Activated T-helper 1 cell treated with anti-CD3 and anti-CD28 coated beads, Interleukin-12 subunit alpha, Interleukin-12 subunit beta, Interleukin-2, Interleukin-4 antibody, amounts not matched to agents 30 ng/mL and 10 ng/mL and 1 ng/mL, durations not matched to agents 14 hours and 24 hours and 36 hours (primary cell): Measurements from ENCODE around the gene TMEM151A. TPM values are rescaled to one million over a fixed set of nuclear protein-coding genes. Genes with fewer than 3 reads are reported as not detected.

ENCODE experiments used
- DNase-seq: peaks from one replicate; pipeline ENCODE4 v3.0.0; 2021; ENCODE audit warnings: low spot score
- H3K27ac Mint-ChIP-seq: one replicate; pipeline ENCODE4 v1.8.0; 2021; ENCODE audit warnings: mild to moderate bottlenecking, mixed read lengths
- H3K27me3 Mint-ChIP-seq: one replicate; pipeline ENCODE4 v1.8.0; 2022; ENCODE audit warnings: mild to moderate bottlenecking, moderate library complexity, mixed read lengths; ENCODE audit not compliant: insufficient read depth
- H3K36me3 Mint-ChIP-seq: one replicate; pipeline ENCODE4 v1.8.0; 2021; ENCODE audit warnings: low read depth, mixed read lengths
- H3K4me1 Mint-ChIP-seq: one replicate; pipeline ENCODE4 v1.8.0; 2021; ENCODE audit warnings: low read depth, mixed read lengths
- H3K4me3 Mint-ChIP-seq: one replicate; pipeline ENCODE4 v1.8.0; 2021; ENCODE audit warnings: mild to moderate bottlenecking, moderate library complexity, mixed read lengths
- H3K9me3 Mint-ChIP-seq: one replicate; pipeline ENCODE4 v1.8.0; 2021; ENCODE audit warnings: mixed read lengths
- intact Hi-C: fragments of 100-400 bp; cut with micrococcal nuclease; formaldehyde crosslinking; loops from one replicate; pipeline ENCODE4 v1.15.1; 2024
- total RNA-seq: library from RNA; stranded (reverse); gene quantifications from 2 replicates; pipeline ENCODE4 v1.2.3, GENCODE V29; 2022

The TMEM151A gene
- total RNA-seq, 1 donor from 2014 or later: not detected

DNA sequence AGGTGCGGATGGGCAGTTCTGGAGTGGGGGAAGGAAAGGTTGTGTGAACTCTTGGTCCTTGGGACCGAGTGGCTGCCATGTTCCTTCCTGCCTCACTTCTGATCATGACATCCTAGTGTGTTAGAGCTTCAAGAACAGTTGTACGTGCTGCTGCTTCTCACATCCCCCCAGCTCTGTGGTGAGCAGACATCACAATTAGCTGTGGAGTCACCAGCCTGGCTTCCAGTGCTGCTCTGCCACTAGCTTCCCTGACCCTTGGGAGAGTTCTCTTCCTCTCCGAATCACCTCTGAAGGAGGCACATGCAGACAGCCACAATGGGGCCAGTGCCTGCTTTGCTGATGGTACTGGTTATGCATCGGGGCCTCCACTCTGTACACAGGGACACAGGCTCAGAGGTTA lies 29.5 kb upstream of the TMEM151A start:
- Mint-ChIP-seq H3K4me1 (peaks cover 18% of the 10 kb centered on the region), H3K36me3 (peaks cover 36% of the 10 kb centered on the region), H3K4me3 (no peak overlapping the region), H3K9me3 (no peaks in the 10 kb centered on the region), H3K27me3 (no peaks in the 10 kb centered on the region), H3K27ac (no peak overlapping the region)
- DNase-seq: no peak
- intact Hi-C loops: no loop called here

- H3K4me1 Mint-ChIP-seq: peaks cover 21% of the 10 kb centered on the region
- DNase-seq: no peak
- intact Hi-C loops: no loop called here
- no peaks in the 10 kb centered on the region for H3K9me3 Mint-ChIP-seq
- no peak overlapping the region for H3K4me3 Mint-ChIP-seq
- H3K27me3 Mint-ChIP-seq: no peaks in the 10 kb centered on the region
- H3K27ac Mint-ChIP-seq: no peak overlapping the region
- peaks cover 36% of the 10 kb centered on the region for H3K36me3 Mint-ChIP-seq
These were observed 29.0 kb upstream of the TMEM151A start for GRCh38 chr11:66262696-66263095.

- DNase-seq: no peak
- Mint-ChIP-seq H3K27ac (no peak overlapping the region), H3K36me3 (peaks cover 36% of the 10 kb centered on the region), H3K9me3 (no peaks in the 10 kb centered on the region), H3K4me3 (no peak overlapping the region), H3K4me1 (peaks cover 25% of the 10 kb centered on the region), H3K27me3 (peaks cover under 1% of the 10 kb centered on the region)
- intact Hi-C loops: no loop called here
These were observed 28.5 kb upstream of the TMEM151A start for GRCh38 chr11:66263231-66263630.

DNA sequence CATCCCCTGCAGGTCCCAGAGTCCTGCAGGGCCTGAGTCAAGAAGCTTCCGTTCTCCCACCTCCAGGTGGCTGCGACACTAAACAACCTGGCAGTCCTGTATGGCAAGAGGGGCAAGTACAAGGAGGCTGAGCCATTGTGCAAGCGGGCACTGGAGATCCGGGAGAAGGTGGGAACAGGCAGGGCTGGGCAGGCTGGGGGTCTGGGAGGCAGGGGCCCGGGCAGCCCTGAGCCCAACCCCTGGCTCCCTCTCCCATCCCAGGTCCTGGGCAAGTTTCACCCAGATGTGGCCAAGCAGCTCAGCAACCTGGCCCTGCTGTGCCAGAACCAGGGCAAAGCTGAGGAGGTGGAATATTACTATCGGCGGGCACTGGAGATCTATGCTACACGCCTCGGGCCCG lies 27.9 kb upstream of the TMEM151A start:
- Mint-ChIP-seq H3K4me1 (peaks cover 23% of the 10 kb centered on the region), H3K9me3 (no peaks in the 10 kb centered on the region), H3K27me3 (peaks cover 2% of the 10 kb centered on the region), H3K27ac (no peak overlapping the region), H3K4me3 (no peak overlapping the region), H3K36me3 (peaks cover 36% of the 10 kb centered on the region)
- DNase-seq: no peak
- intact Hi-C loops: no loop called here

DNA sequence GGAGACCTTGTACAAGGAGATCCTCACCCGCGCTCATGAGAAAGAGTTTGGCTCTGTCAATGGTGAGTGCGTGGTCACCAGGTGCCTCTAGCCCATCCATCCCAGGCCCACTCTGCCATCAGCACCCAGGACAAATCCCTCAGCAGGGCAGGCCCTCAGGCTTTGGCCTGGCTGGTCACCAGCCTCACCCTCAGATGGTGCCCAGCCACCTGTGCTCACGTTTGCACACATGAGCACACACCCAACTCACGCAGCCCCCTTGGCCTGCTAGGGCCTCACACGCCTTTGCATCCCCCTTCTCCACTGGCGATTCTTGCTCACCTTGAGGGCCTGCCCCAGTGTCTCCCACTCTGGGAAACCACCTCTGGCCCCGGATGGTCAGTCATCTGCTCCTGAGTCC lies 27.3 kb upstream of the TMEM151A start:
- intact Hi-C loops: no loop called here
- peaks cover 32% of the 10 kb centered on the region for H3K36me3 Mint-ChIP-seq
- H3K4me3 Mint-ChIP-seq: no peak overlapping the region
- H3K27me3 Mint-ChIP-seq: peaks cover 2% of the 10 kb centered on the region
- no peaks in the 10 kb centered on the region for H3K9me3 Mint-ChIP-seq
- no peak for DNase-seq
- H3K4me1 Mint-ChIP-seq: peaks cover 19% of the 10 kb centered on the region
- no peak overlapping the region for H3K27ac Mint-ChIP-seq

GRCh38 chr11:66264914-66265313 lies 26.8 kb upstream of the TMEM151A start:
- no peaks in the 10 kb centered on the region for H3K9me3 Mint-ChIP-seq
- peaks cover 26% of the 10 kb centered on the region for H3K36me3 Mint-ChIP-seq
- no peak for DNase-seq
- no peak overlapping the region for H3K4me3 Mint-ChIP-seq
- intact Hi-C loops: loop anchor here (5.0 kb wide), 6 partner anchors 82 to 553 kb away; partner anchors contain the start of genes B4GAT1, BANF1, BRMS1 and CCDC85B
- H3K27ac Mint-ChIP-seq: no peak overlapping the region
- H3K4me1 Mint-ChIP-seq: peaks cover 20% of the 10 kb centered on the region
- peaks cover 2% of the 10 kb centered on the region for H3K27me3 Mint-ChIP-seq

DNA sequence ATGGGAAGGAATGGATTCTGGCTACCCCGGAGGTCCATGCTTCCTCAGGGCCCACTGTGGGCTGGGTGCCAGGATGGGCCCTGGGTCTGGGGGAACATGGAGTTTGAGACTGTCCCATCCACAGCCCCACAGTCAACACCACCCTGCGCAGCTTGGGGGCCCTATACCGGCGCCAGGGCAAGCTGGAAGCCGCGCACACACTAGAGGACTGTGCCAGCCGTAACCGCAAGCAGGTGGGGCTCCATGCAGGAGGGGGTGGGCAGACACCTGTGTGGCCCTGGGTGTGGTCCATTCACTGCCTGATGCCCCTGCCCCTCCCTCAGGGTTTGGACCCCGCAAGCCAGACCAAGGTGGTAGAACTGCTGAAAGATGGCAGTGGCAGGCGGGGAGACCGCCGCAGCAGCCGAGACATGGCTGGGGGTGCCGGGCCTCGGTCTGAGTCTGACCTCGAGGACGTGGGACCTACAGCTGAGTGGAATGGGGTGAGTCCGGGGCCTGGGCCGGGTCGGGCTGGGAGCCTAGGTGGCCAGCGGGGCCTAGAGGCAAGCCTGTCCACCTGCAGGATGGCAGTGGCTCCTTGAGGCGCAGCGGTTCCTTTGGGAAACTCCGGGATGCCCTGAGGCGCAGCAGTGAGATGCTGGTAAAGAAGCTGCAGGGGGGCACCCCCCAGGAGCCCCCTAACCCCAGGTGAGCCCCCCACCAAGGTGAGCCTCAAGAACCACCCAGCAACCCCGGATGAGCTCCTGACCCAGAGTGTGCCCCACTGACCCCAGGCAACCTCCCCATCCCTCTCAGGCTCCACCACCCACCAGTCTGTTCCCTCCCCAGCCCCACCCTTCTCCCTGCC lies 25.9 kb upstream of the TMEM151A start:
- Mint-ChIP-seq H3K36me3 (peaks cover 25% of the 10 kb centered on the region), H3K27me3 (peaks cover 2% of the 10 kb centered on the region), H3K4me3 (no peak overlapping the region), H3K27ac (no peak overlapping the region), H3K4me1 (peaks cover 27% of the 10 kb centered on the region), H3K9me3 (no peaks in the 10 kb centered on the region)
- no peak for DNase-seq
- intact Hi-C loops: loop anchor here (5.0 kb wide), 6 partner anchors 82 to 553 kb away; partner anchors contain the start of genes B4GAT1, BANF1, BRMS1 and CCDC85B

- Mint-ChIP-seq H3K27ac (no peak overlapping the region), H3K4me3 (peak overlapping the region; percentile 76), H3K9me3 (no peaks in the 10 kb centered on the region), H3K36me3 (peaks cover 27% of the 10 kb centered on the region), H3K27me3 (peaks cover 2% of the 10 kb centered on the region), H3K4me1 (peaks cover 30% of the 10 kb centered on the region)
- no peak for DNase-seq
- intact Hi-C loops: loop anchor here (1.0 to 5.0 kb wide), 7 partner anchors 44 to 554 kb away; partner anchors contain the start of genes B4GAT1, BANF1, BRMS1 and CCDC85B
These were observed 25.2 kb upstream of the TMEM151A start for GRCh38 chr11:66266378-66267038.

- intact Hi-C loops: loop anchor here (1.0 to 5.0 kb wide), 7 partner anchors 45 to 555 kb away; partner anchors contain the start of genes B4GAT1, BANF1, BRMS1 and CCDC85B
- Mint-ChIP-seq H3K27me3 (peaks cover 2% of the 10 kb centered on the region), H3K4me1 (peaks cover 35% of the 10 kb centered on the region), H3K27ac (peak overlapping the region; percentile 85), H3K4me3 (peak overlapping the region; percentile 76), H3K9me3 (no peaks in the 10 kb centered on the region), H3K36me3 (peaks cover 25% of the 10 kb centered on the region)
- DNase-seq: no peak
These were observed 24.7 kb upstream of the TMEM151A start for GRCh38 chr11:66267039-66267378.

GRCh38 chr11:66267379-66268243 lies 24.1 kb upstream of the TMEM151A start:
- Mint-ChIP-seq H3K27ac (peak overlapping the region; percentile 90), H3K4me1 (peaks cover 35% of the 10 kb centered on the region), H3K36me3 (peaks cover 22% of the 10 kb centered on the region), H3K9me3 (no peaks in the 10 kb centered on the region), H3K4me3 (peak overlapping the region; percentile 90), H3K27me3 (peaks cover 2% of the 10 kb centered on the region)
- DNase-seq: peak; percentile 77
- intact Hi-C loops: loop anchor here (1.0 to 5.0 kb wide), 15 partner anchors 11 to 652 kb away; partner anchors contain the start of genes B4GAT1, BANF1, BRMS1 and CCDC85B

- peak within 1 kb of the TSS; percentile 90 for H3K4me3 Mint-ChIP-seq
- intact Hi-C loops: loop anchor here (1.0 to 5.0 kb wide), 14 partner anchors 10 to 653 kb away; partner anchors contain the start of genes B4GAT1, BANF1, BRMS1 and CCDC85B
- H3K36me3 Mint-ChIP-seq: peaks cover 19% of the 10 kb centered on the region
- peaks cover 35% of the 10 kb centered on the region for H3K4me1 Mint-ChIP-seq
- H3K27me3 Mint-ChIP-seq: peaks cover 2% of the 10 kb centered on the region
- H3K9me3 Mint-ChIP-seq: no peaks in the 10 kb centered on the region
- DNase-seq: peak; percentile 100
- H3K27ac Mint-ChIP-seq: peak within 1 kb of the TSS; percentile 90
These were observed 23.3 kb upstream of the TMEM151A start, which contains the start of gene RAB1B for GRCh38 chr11:66268244-66268951. Gene RAB1B, plus strand, starts transcription at chr11:66268639. Its CDS starts 41 bp downstream, at chr11:66268680.
